GM12878 (cell line): ENCODE data around the gene LRP3. TPM values are rescaled to one million over a fixed set of nuclear protein-coding genes. Genes with fewer than 3 reads are reported as not detected.

Source experiments
- ATAC-seq: fragments of 200-7000 bp; cut with Tn5 transposase; 3 replicates; pipeline ENCODE4 v1.9.1; 2020; ENCODE audit warnings: mild to moderate bottlenecking, moderate library complexity
- BruUV-seq: library from RNA; stranded (reverse); fragments of 400-500 nt; replicated peaks from 2 replicates; lab custom pipeline; 2021; lab: Mats Ljungman, UMichigan
- CTCF ChIA-PET: fragments of 300-600 bp; sonication (Branson Sonifier 250); formaldehyde crosslinking; extraction: SDS; loops from one replicate; lab custom pipeline; 2021; ENCODE audit warnings: inconsistent platforms; lab: Yijun Ruan, JAX
- POLR2A ChIA-PET: fragments of 350-600 bp; formaldehyde crosslinking; extraction: SDS; loops from one replicate; lab custom pipeline; 2021; ENCODE audit warnings: inconsistent platforms; lab: Charles Lee
- RAD21 ChIA-PET: fragments of 300-600 bp; sonication (Branson Sonifier 250); formaldehyde crosslinking; loops from one replicate; lab custom pipeline; 2023; ENCODE audit warnings: antibody characterized with exemption; ENCODE audit not compliant: unreplicated experiment; lab: Charles Lee
- SMC1A ChIA-PET: fragments of 300-600 bp; sonication (Branson Sonifier 250); formaldehyde crosslinking; loops from one replicate; lab custom pipeline; 2023; ENCODE audit not compliant: unreplicated experiment, uncharacterized antibody; lab: Charles Lee
- DNase-seq: peaks from one replicate; pipeline ENCODE4 v3.0.0-alpha.2; 2011; ENCODE audit warnings: low read depth, low spot score
- FAIRE-seq: peaks from 3 replicates; lab custom pipeline; 2011; peaks lifted over from hg19 to GRCh38; lab: Jason Lieb, UNC
- H2AFZ ChIP-seq: 2 replicates; pipeline ENCODE4 v1.6.0; 2011; ENCODE audit warnings: low read depth, low read length, control low read depth; ENCODE audit not compliant: control insufficient read depth
- H3K27ac ChIP-seq: 2 replicates; pipeline ENCODE4 v1.5.1; 2011; ENCODE audit warnings: control low read depth; ENCODE audit not compliant: control insufficient read depth, insufficient read depth
- H3K27me3 ChIP-seq, 2 experiments: replicated peaks in 1 of 2; 2 replicates each; pipeline versions ENCODE4 v1.6.0 to v1.6.1; 2011; ENCODE audit warnings: low read length in 1 of 2; ENCODE audit not compliant: control insufficient read depth in 2 of 2, insufficient read depth in 2 of 2
- H3K36me3 ChIP-seq, 2 experiments: 2 replicates each; pipeline ENCODE4 v1.5.1; 2011; ENCODE audit warnings: low read length in 1 of 2; ENCODE audit not compliant: control insufficient read depth in 2 of 2, insufficient read depth in 2 of 2
- H3K4me1 ChIP-seq: 2 replicates; pipeline ENCODE4 v1.6.1; 2011; ENCODE audit warnings: mild to moderate bottlenecking, low read length, moderate library complexity, mixed read lengths; ENCODE audit not compliant: control insufficient read depth, insufficient read depth
- H3K4me2 ChIP-seq: 2 replicates; pipeline ENCODE4 v1.6.0; 2011; ENCODE audit warnings: control low read depth; ENCODE audit not compliant: control insufficient read depth, insufficient read depth
- H3K4me3 ChIP-seq: fragments of 200-600 bp; sonication (generic); 2 replicates; pipeline ENCODE4 v1.5.1; 2016
- H3K79me2 ChIP-seq: 2 replicates; pipeline ENCODE4 v1.6.0; 2011; ENCODE audit warnings: low read length; ENCODE audit not compliant: control insufficient read depth, insufficient read depth
- H3K9ac ChIP-seq: 2 replicates; pipeline ENCODE4 v1.8.0; 2011; ENCODE audit warnings: low read length, control low read depth, mixed read lengths; ENCODE audit not compliant: control insufficient read depth, insufficient read depth
- H3K9me3 ChIP-seq: replicated peaks from 3 replicates; pipeline ENCODE4 v1.5.1; 2011; ENCODE audit warnings: mild to moderate bottlenecking, low read length; ENCODE audit not compliant: control insufficient read depth, insufficient read depth
- H4K20me1 ChIP-seq: 2 replicates; pipeline ENCODE4 v1.6.0; 2011; ENCODE audit not compliant: control insufficient read depth, insufficient read depth
- BCL11A ChIP-seq: IDR thresholded peaks from 2 replicates; pipeline ENCODE4 v1.6.1; 2011; ENCODE audit warnings: low read depth, low read length
- HSF1 ChIP-seq: fragments of 150-350 bp; IDR thresholded peaks from 2 replicates; pipeline ENCODE4 v1.6.1; 2014; ENCODE audit warnings: mild to moderate bottlenecking, low read depth, low read length
- NR2C1 ChIP-seq: fragments of 450-650 bp; IDR thresholded peaks from 2 replicates; pipeline ENCODE4 v1.6.1; 2017; ENCODE audit warnings: antibody characterized with exemption, mild to moderate bottlenecking, moderate library complexity
- NR2F1 ChIP-seq: fragments of 450-650 bp; conservative IDR thresholded peaks from 2 replicates; pipeline ENCODE4 v1.6.1; 2017; ENCODE audit warnings: mild to moderate bottlenecking
- RUNX3 ChIP-seq: IDR thresholded peaks from 2 replicates; pipeline ENCODE4 v1.6.1; 2012; ENCODE audit warnings: low read length, inconsistent platforms
- SMARCA5 ChIP-seq: fragments of 450-650 bp; IDR thresholded peaks from 2 replicates; pipeline ENCODE4 v1.6.1; 2017; ENCODE audit warnings: mild to moderate bottlenecking
- SPI1 ChIP-seq: IDR thresholded peaks from 2 replicates; pipeline ENCODE4 v1.6.1; 2011; ENCODE audit warnings: low read depth, mild to moderate bottlenecking, low read length, moderate library complexity, borderline replicate concordance; ENCODE audit not compliant: insufficient read depth
- TCF3 ChIP-seq: IDR thresholded peaks from 2 replicates; pipeline ENCODE4 v1.6.1; 2012; ENCODE audit warnings: low read depth, mild to moderate bottlenecking, low read length, borderline replicate concordance; ENCODE audit not compliant: insufficient read depth
- YY1 ChIP-seq: IDR thresholded peaks from 2 replicates; pipeline ENCODE4 v1.6.1; 2011; ENCODE audit warnings: low read depth, mild to moderate bottlenecking, low read length
- ZNF217 ChIP-seq: fragments of 450-650 bp; IDR thresholded peaks from 2 replicates; pipeline ENCODE4 v1.6.1; 2017; ENCODE audit warnings: antibody characterized with exemption, mild to moderate bottlenecking
- WGBS: methylation state at CpG from one replicate; pipeline ENCODE4 v1.1.6; 2016; ENCODE audit warnings: low lambda C conversion rate; ENCODE audit not compliant: insufficient replicate concordance, insufficient coverage; ENCODE audit errors: missing lambda C conversion rate; 5-methylcytosine and 5-hydroxymethylcytosine counted together
- in situ Hi-C: fragments of 300-500 bp; cut with MboI; formaldehyde crosslinking; loops from 9 replicates; pipeline ENCODE4 v1.14.3; 2018; ENCODE audit warnings: mixed read lengths
- intact Hi-C: fragments of 100-400 bp; cut with micrococcal nuclease; formaldehyde crosslinking; loops from one replicate; pipeline ENCODE4 v1.14.2; 2022; ENCODE audit not compliant: unreplicated experiment
- polyA plus RNA-seq, 11 experiments: library from polyadenylated mRNA; depleted of rRNA in 4 of 11; unstranded in 6 of 11; stranded (reverse) in 5 of 11; fragments of >200 nt; fragmentation: Nextera tagmentation in 4 of 11; fragmentation: Illumina TruSeq in 1 of 11; extraction: Ambion mirVana in 4 of 11; extraction: Trizol in 1 of 11; gene quantifications; 1 replicate in 1 of 11; 2 replicates in 10 of 11; pipeline versions ENCODE4 v1.2.1 to v1.2.3, GENCODE V29; 2011 to 2016; ENCODE audit warnings: inconsistent platforms in 2 of 11, missing spikeins in 2 of 11, low read depth in 1 of 11
- total RNA-seq, 4 experiments: library from RNA; depleted of rRNA in 3 of 4; stranded (reverse); fragments of >200 nt in 3 of 4; fragmentation: Illumina TruSeq in 1 of 4; extraction: Trizol in 1 of 4; gene quantifications; 2 replicates each; pipeline versions ENCODE4 v1.2.1 to v1.2.3, GENCODE V29; 2013 to 2021
- TF ChIP-seq, protein P1 (sequence below): fragments of 450-650 bp; IDR thresholded peaks from 2 replicates; pipeline ENCODE4 v1.6.1; 2018; ENCODE audit warnings: mild to moderate bottlenecking, low read depth, moderate library complexity; ENCODE audit not compliant: partially characterized antibody
- TF ChIP-seq, protein P2 (sequence below): fragments of 450-650 bp; IDR thresholded peaks from 2 replicates; pipeline ENCODE4 v1.6.1; 2016; ENCODE audit warnings: mild to moderate bottlenecking

The LRP3 gene
- total and polyA plus RNA-seq, 10 of the 15 experiments (the other 5 are each of a cell fraction or from before 2014, with no cell fraction given) = 0.12 to 3.2 (median 0.64) TPM; not detected in 2

DNA sequence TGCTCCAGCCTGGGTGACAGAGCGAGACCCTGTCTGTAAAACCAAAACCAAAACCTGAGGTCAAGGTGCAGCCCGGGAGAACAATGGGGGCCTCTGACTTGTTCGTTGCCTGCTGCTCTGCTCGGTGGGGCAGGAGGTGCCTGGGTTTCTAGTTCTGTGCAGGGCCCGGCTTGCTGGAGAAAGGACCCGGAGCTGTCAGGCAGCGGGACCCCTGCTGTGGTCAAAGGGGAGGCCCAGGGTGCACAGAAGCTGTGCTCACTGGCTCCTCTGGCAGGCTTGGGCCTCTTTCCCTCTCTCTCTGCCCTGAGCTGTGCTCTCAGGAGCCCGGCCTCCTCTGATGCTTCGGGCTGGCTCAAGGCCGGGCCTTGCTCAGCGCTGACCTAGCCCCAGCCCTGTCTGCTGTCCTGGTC, 3.5 kb downstream of the LRP3 start:
- POLR2A ChIA-PET = no interaction called here
- Histone ChIP-seq H3K9ac (no peak overlapping the region; the same call in 1 of the 2 replicates), H3K79me2 (no peaks in the 10 kb centered on the region), H3K4me1 (peaks cover 5% of the 10 kb centered on the region), H3K27ac (no peak overlapping the region), H3K9me3 (no peaks in the 10 kb centered on the region), H4K20me1 (no peaks in the 10 kb centered on the region), H3K27me3 (peaks cover 0 to 3% of the 10 kb centered on the region in 2 experiments; a peak in 3 of 4 replicates), H2AFZ (peak overlapping the region; percentile 13; the same call in 1 of the 2 replicates), H3K36me3 (no peaks in the 10 kb centered on the region), H3K4me2 (no peak overlapping the region), H3K4me3 (no peak overlapping the region)
- ATAC-seq (peak; percentile 94), DNase-seq (no peak), FAIRE-seq (no peak)
- no peak for TF ChIP-seq SPI1
- TF ChIP-seq TCF3 = no peak
- TF ChIP-seq ZNF217 = no peak
- TF ChIP-seq RUNX3 = peak; percentile 36
- TF ChIP-seq, protein P1, sequence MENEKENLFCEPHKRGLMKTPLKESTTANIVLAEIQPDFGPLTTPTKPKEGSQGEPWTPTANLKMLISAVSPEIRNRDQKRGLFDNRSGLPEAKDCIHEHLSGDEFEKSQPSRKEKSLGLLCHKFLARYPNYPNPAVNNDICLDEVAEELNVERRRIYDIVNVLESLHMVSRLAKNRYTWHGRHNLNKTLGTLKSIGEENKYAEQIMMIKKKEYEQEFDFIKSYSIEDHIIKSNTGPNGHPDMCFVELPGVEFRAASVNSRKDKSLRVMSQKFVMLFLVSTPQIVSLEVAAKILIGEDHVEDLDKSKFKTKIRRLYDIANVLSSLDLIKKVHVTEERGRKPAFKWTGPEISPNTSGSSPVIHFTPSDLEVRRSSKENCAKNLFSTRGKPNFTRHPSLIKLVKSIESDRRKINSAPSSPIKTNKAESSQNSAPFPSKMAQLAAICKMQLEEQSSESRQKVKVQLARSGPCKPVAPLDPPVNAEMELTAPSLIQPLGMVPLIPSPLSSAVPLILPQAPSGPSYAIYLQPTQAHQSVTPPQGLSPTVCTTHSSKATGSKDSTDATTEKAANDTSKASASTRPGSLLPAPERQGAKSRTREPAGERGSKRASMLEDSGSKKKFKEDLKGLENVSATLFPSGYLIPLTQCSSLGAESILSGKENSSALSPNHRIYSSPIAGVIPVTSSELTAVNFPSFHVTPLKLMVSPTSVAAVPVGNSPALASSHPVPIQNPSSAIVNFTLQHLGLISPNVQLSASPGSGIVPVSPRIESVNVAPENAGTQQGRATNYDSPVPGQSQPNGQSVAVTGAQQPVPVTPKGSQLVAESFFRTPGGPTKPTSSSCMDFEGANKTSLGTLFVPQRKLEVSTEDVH = no peak
- 0 out of 2 replicates have a peak, but pooled peaks have one; percentile 34 for TF ChIP-seq YY1
- no peak for TF ChIP-seq BCL11A
- TF ChIP-seq HSF1 = no peak
- TF ChIP-seq, protein P2, sequence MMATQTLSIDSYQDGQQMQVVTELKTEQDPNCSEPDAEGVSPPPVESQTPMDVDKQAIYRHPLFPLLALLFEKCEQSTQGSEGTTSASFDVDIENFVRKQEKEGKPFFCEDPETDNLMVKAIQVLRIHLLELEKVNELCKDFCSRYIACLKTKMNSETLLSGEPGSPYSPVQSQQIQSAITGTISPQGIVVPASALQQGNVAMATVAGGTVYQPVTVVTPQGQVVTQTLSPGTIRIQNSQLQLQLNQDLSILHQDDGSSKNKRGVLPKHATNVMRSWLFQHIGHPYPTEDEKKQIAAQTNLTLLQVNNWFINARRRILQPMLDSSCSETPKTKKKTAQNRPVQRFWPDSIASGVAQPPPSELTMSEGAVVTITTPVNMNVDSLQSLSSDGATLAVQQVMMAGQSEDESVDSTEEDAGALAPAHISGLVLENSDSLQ = no peak
- TF ChIP-seq NR2F1 = peak; percentile 73
- TF ChIP-seq NR2C1 = peak; percentile 52
- TF ChIP-seq SMARCA5 = no peak
- BruUV-seq = no TSS peak
- RAD21 ChIA-PET = interaction anchor here (0.9 to 1.4 kb wide), 3 partner anchors 13 to 37 kb away, joined by 3 read pairs; no protein-coding TSS in a partner anchor
- 43% methylated on average over 11 of the region's 11 CpGs for WGBS
- in situ Hi-C loops (no loop called here), intact Hi-C loops (no loop called here)
- CTCF ChIA-PET = interaction anchor here (0.7 to 3.2 kb wide), 6 partner anchors 10 to 219 kb away, joined by 3 to 21 read pairs (median 4); no protein-coding TSS in a partner anchor
- SMC1A ChIA-PET = interaction anchor here (0.7 to 1.4 kb wide), 2 partner anchors 21 to 40 kb away, joined by 3 to 6 read pairs; no protein-coding TSS in a partner anchor
